A549 (cell line): ENCODE measurements around the gene TMEM45A.

Experiments used
- CTCF ChIP-seq: fragments of >200 bp; sonication (Bioruptor Twin); formaldehyde crosslinking; IDR thresholded peaks from 3 replicates; pipeline ENCODE4 v1.5.1; 2016
- TF ChIP-seq, protein P1 (sequence below): fragments of 200-600 bp; sonication (generic); IDR thresholded peaks from 2 replicates; pipeline ENCODE4 v1.6.1; 2016; ENCODE audit warnings: antibody characterized with exemption, mild to moderate bottlenecking, moderate library complexity
- TF ChIP-seq, protein P2 (sequence below): fragments of 450-650 bp; IDR thresholded peaks from 2 replicates; pipeline ENCODE4 v1.6.1; 2014; ENCODE audit warnings: antibody characterized with exemption

DNA sequence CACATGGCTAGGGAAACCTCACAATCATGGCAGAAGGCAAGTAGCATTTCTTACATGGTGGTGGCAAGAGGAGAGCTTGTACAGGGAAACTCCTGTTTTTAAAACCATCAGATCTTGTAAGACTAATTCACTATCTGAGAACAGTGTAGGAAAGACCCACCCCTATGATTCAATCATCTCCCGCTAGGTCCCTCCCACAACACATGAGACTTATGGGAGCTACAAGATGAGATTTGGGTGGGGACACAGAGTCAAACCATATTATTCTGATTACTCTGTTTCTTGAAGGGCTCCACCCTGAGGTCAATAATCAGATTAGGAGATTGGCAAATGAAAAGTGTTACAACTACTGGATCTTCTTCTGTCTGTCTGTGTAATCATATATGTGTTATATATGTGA lies 21.5 kb upstream of the TMEM45A start:
- TF ChIP-seq, protein P1, sequence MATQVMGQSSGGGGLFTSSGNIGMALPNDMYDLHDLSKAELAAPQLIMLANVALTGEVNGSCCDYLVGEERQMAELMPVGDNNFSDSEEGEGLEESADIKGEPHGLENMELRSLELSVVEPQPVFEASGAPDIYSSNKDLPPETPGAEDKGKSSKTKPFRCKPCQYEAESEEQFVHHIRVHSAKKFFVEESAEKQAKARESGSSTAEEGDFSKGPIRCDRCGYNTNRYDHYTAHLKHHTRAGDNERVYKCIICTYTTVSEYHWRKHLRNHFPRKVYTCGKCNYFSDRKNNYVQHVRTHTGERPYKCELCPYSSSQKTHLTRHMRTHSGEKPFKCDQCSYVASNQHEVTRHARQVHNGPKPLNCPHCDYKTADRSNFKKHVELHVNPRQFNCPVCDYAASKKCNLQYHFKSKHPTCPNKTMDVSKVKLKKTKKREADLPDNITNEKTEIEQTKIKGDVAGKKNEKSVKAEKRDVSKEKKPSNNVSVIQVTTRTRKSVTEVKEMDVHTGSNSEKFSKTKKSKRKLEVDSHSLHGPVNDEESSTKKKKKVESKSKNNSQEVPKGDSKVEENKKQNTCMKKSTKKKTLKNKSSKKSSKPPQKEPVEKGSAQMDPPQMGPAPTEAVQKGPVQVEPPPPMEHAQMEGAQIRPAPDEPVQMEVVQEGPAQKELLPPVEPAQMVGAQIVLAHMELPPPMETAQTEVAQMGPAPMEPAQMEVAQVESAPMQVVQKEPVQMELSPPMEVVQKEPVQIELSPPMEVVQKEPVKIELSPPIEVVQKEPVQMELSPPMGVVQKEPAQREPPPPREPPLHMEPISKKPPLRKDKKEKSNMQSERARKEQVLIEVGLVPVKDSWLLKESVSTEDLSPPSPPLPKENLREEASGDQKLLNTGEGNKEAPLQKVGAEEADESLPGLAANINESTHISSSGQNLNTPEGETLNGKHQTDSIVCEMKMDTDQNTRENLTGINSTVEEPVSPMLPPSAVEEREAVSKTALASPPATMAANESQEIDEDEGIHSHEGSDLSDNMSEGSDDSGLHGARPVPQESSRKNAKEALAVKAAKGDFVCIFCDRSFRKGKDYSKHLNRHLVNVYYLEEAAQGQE: no peak
- TF ChIP-seq, protein P2, sequence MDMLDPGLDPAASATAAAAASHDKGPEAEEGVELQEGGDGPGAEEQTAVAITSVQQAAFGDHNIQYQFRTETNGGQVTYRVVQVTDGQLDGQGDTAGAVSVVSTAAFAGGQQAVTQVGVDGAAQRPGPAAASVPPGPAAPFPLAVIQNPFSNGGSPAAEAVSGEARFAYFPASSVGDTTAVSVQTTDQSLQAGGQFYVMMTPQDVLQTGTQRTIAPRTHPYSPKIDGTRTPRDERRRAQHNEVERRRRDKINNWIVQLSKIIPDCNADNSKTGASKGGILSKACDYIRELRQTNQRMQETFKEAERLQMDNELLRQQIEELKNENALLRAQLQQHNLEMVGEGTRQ: no peak
- no peak for TF ChIP-seq CTCF
